GM23338 (cell line): ENCODE results near the gene UBE2G2. TPM values are rescaled to one million over a fixed set of nuclear protein-coding genes. Genes with fewer than 3 reads are reported as not detected.

Experiments used
- ATAC-seq: fragments of 200-7000 bp; cut with Tn5 transposase; 3 replicates; pipeline ENCODE4 v1.9.1; 2020
- DNase-seq: peaks from one replicate; pipeline ENCODE4 v3.0.0-alpha.2; 2015; ENCODE audit warnings: low spot score
- H2AFZ ChIP-seq: fragments of 200-600 bp; sonication (generic); 2 replicates; pipeline ENCODE4 v1.8.0; 2016; ENCODE audit warnings: antibody characterized with exemption, mild to moderate bottlenecking, moderate library complexity
- H3F3A ChIP-seq: fragments of 200-600 bp; sonication (generic); replicated peaks from 2 replicates; pipeline ENCODE4 v1.8.0; 2017; ENCODE audit warnings: antibody characterized with exemption, mixed run types, low read depth
- H3K27ac ChIP-seq: fragments of 200-600 bp; sonication (generic); 2 replicates; pipeline ENCODE4 v1.6.1; 2016; ENCODE audit warnings: low read depth
- H3K27me3 ChIP-seq: fragments of 200-600 bp; sonication (generic); 2 replicates; pipeline ENCODE4 v1.8.0; 2016; ENCODE audit warnings: mild to moderate bottlenecking, mixed run types, moderate library complexity; ENCODE audit not compliant: insufficient read depth
- H3K36me3 ChIP-seq: fragments of 200-600 bp; sonication (generic); 2 replicates; pipeline ENCODE4 v1.8.0; 2016; ENCODE audit warnings: mild to moderate bottlenecking; ENCODE audit not compliant: insufficient read depth
- H3K4me1 ChIP-seq: fragments of 200-600 bp; sonication (generic); 2 replicates; pipeline ENCODE4 v1.8.0; 2016; ENCODE audit warnings: mild to moderate bottlenecking, moderate library complexity; ENCODE audit not compliant: insufficient read depth
- H3K4me2 ChIP-seq: fragments of 200-600 bp; sonication (generic); 2 replicates; pipeline ENCODE4 v1.7.1; 2017; ENCODE audit warnings: mixed run types
- H3K4me3 ChIP-seq: fragments of 200-600 bp; sonication (generic); 2 replicates; pipeline ENCODE4 v1.6.1; 2016; ENCODE audit warnings: mixed run types
- H3K79me2 ChIP-seq: fragments of 200-600 bp; sonication (generic); replicated peaks from 2 replicates; pipeline ENCODE4 v1.8.0; 2017; ENCODE audit warnings: mild to moderate bottlenecking; ENCODE audit not compliant: insufficient read depth
- H3K9me2 ChIP-seq: fragments of 200-600 bp; sonication (generic); 2 replicates; pipeline ENCODE4 v1.8.0; 2017; ENCODE audit not compliant: insufficient read depth
- H4K20me1 ChIP-seq: fragments of 200-600 bp; sonication (generic); replicated peaks from 2 replicates; pipeline ENCODE4 v1.8.0; 2017; ENCODE audit warnings: mild to moderate bottlenecking; ENCODE audit not compliant: insufficient read depth
- H3K27ac Mint-ChIP-seq: 2 replicates; pipeline ENCODE4 v1.8.0; 2020; ENCODE audit warnings: inconsistent platforms, mild to moderate bottlenecking, moderate library complexity, mixed read lengths
- H3K27me3 Mint-ChIP-seq: 3 replicates; pipeline ENCODE4 v1.8.0; 2022; ENCODE audit warnings: low read depth, mild to moderate bottlenecking, moderate library complexity, mixed read lengths, inconsistent platforms; ENCODE audit not compliant: insufficient read depth, poor library complexity
- H3K36me3 Mint-ChIP-seq: 3 replicates; pipeline ENCODE4 v1.8.0; 2021; ENCODE audit warnings: low read depth, mild to moderate bottlenecking, inconsistent platforms, moderate library complexity, mixed read lengths
- H3K4me1 Mint-ChIP-seq: 3 replicates; pipeline ENCODE4 v1.8.0; 2020; ENCODE audit warnings: mild to moderate bottlenecking, inconsistent platforms, mixed read lengths
- H3K4me3 Mint-ChIP-seq: 3 replicates; pipeline ENCODE4 v1.8.0; 2021; ENCODE audit warnings: moderate library complexity, mild to moderate bottlenecking, inconsistent platforms, mixed read lengths
- H3K9me3 Mint-ChIP-seq: 3 replicates; pipeline ENCODE4 v1.8.0; 2020; ENCODE audit warnings: moderate library complexity, mild to moderate bottlenecking, inconsistent platforms, mixed read lengths
- CREB1 ChIP-seq: fragments of 250-450 bp; sonication (Bioruptor Pico); IDR thresholded peaks from 2 replicates; pipeline ENCODE4 v1.5.0; 2020; ENCODE audit warnings: low read depth, mild to moderate bottlenecking, moderate library complexity
- EZH2 ChIP-seq: fragments of 200-600 bp; sonication (generic); IDR thresholded peaks from one replicate; pipeline ENCODE4 v1.8.0; 2017; ENCODE audit warnings: antibody characterized with exemption, mild to moderate bottlenecking, low read depth; ENCODE audit not compliant: unreplicated experiment
- EZH2phosphoT487 ChIP-seq: fragments of 200-600 bp; sonication (generic); IDR thresholded peaks from one replicate; pipeline ENCODE4 v1.8.1; 2018; ENCODE audit warnings: antibody characterized with exemption; ENCODE audit not compliant: unreplicated experiment
- JUNB ChIP-seq: IDR thresholded peaks from one replicate; pipeline ENCODE4 v1.6.1; 2016; ENCODE audit warnings: antibody characterized with exemption; ENCODE audit not compliant: unreplicated experiment
- NANOG ChIP-seq: IDR thresholded peaks from 2 replicates; pipeline ENCODE4 v1.6.1; 2016; ENCODE audit warnings: antibody characterized with exemption, borderline replicate concordance
- POLR2AphosphoS5 ChIP-seq: IDR thresholded peaks from 2 replicates; pipeline ENCODE4 v1.6.1; 2016; ENCODE audit warnings: antibody characterized with exemption, low read depth
- STAT1 ChIP-seq: IDR thresholded peaks from one replicate; pipeline ENCODE4 v1.6.1; 2016; ENCODE audit warnings: antibody characterized with exemption; ENCODE audit not compliant: unreplicated experiment
- ZNF114 ChIP-seq: fragments of 250-450 bp; sonication (Bioruptor Pico); IDR thresholded peaks from 2 replicates; pipeline ENCODE4 v1.5.0; 2020; ENCODE audit warnings: mild to moderate bottlenecking, moderate library complexity
- ZNF331 ChIP-seq: fragments of 250-450 bp; sonication (Bioruptor Pico); IDR thresholded peaks from 2 replicates; pipeline ENCODE4 v1.5.0; 2020; ENCODE audit warnings: low read depth, mild to moderate bottlenecking, moderate library complexity
- polyA plus RNA-seq: library from polyadenylated mRNA; unstranded; fragments of >200 nt; fragmentation: Nextera tagmentation; extraction: Ambion mirVana; gene quantifications from 2 replicates; pipeline ENCODE4 v1.2.1, GENCODE V29; 2016
- total RNA-seq: library from RNA; depleted of rRNA; stranded (reverse); fragments of >200 nt; shearing (Covaris generic); gene quantifications from 2 replicates; pipeline ENCODE4 v1.2.3, GENCODE V29; 2014
- TF ChIP-seq, protein P1 (sequence below): fragments of 250-450 bp; sonication (Bioruptor Pico); IDR thresholded peaks from 2 replicates; pipeline ENCODE4 v1.5.0; 2020; ENCODE audit warnings: mild to moderate bottlenecking, moderate library complexity
- TF ChIP-seq, protein P2 (sequence below): IDR thresholded peaks from 2 replicates; pipeline ENCODE4 v1.6.1; 2016; ENCODE audit warnings: antibody characterized with exemption
- TF ChIP-seq, protein P3 (sequence below), 2 experiments: fragments of 200-600 bp in 1 of 2; sonication (generic) in 1 of 2; conservative IDR thresholded peaks; 2 replicates each; pipeline versions ENCODE4 v1.5.1 to v1.6.1; 2016 to 2017; ENCODE audit warnings: antibody characterized with exemption in 2 of 2, low read depth in 2 of 2, mild to moderate bottlenecking in 2 of 2, moderate library complexity in 1 of 2
- TF ChIP-seq, protein P4 (sequence below): IDR thresholded peaks from one replicate; pipeline ENCODE4 v1.6.1; 2018; ENCODE audit warnings: antibody characterized with exemption; ENCODE audit not compliant: unreplicated experiment

Gene UBE2G2
- total and polyA plus RNA-seq, 2 experiments from 2014 or later = 66.4 to 100 TPM

DNA sequence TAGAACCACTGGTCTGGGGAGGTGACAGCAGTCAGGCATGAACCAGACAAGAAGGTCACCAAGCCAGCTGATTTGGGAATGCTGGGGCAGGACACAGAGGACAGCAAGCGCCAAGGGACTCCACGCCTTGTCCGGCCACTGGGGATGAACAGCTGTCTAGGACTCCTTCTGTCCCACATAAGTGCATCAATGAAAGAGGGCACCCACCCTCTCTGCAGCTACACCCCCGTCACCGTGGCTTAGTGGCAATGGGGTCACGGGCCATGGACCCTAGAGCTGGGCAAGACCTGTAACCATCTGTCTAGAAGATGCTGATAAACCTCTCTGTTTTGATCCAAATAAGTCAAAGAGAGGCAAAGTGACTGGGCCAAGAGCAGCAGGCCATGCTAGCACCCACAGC lies 16.8 kb downstream of the UBE2G2 start:
- Mint-ChIP-seq H3K36me3 (peaks cover 42% of the 10 kb centered on the region), H3K4me3 (no peak overlapping the region), H3K9me3 (no peaks in the 10 kb centered on the region), H3K27me3 (peaks cover 2% of the 10 kb centered on the region), H3K27ac (no peak overlapping the region), H3K4me1 (no peaks in the 10 kb centered on the region)
- Histone ChIP-seq H3K9me2 (no peaks in the 10 kb centered on the region), H4K20me1 (peaks cover 29% of the 10 kb centered on the region), H3K79me2 (peaks cover 99% of the 10 kb centered on the region), H3K27me3 (no peaks in the 10 kb centered on the region), H3K4me2 (no peak overlapping the region), H3K27ac (no peak overlapping the region), H3K4me3 (no peak overlapping the region), H3K4me1 (no peaks in the 10 kb centered on the region), H3F3A (no peaks in the 10 kb centered on the region), H3K36me3 (peaks cover 5% of the 10 kb centered on the region), H2AFZ (no peak overlapping the region)
- TF ChIP-seq ZNF331 (CRISPR knock-in tag) (no peak), POLR2AphosphoS5 (no peak), ZNF114 (CRISPR knock-in tag) (no peak), STAT1 (no peak), EZH2phosphoT487 (no peak), EZH2 (no peak), JUNB (no peak), NANOG (no peak), CREB1 (CRISPR knock-in tag) (no peak)
- TF ChIP-seq, protein P1, sequence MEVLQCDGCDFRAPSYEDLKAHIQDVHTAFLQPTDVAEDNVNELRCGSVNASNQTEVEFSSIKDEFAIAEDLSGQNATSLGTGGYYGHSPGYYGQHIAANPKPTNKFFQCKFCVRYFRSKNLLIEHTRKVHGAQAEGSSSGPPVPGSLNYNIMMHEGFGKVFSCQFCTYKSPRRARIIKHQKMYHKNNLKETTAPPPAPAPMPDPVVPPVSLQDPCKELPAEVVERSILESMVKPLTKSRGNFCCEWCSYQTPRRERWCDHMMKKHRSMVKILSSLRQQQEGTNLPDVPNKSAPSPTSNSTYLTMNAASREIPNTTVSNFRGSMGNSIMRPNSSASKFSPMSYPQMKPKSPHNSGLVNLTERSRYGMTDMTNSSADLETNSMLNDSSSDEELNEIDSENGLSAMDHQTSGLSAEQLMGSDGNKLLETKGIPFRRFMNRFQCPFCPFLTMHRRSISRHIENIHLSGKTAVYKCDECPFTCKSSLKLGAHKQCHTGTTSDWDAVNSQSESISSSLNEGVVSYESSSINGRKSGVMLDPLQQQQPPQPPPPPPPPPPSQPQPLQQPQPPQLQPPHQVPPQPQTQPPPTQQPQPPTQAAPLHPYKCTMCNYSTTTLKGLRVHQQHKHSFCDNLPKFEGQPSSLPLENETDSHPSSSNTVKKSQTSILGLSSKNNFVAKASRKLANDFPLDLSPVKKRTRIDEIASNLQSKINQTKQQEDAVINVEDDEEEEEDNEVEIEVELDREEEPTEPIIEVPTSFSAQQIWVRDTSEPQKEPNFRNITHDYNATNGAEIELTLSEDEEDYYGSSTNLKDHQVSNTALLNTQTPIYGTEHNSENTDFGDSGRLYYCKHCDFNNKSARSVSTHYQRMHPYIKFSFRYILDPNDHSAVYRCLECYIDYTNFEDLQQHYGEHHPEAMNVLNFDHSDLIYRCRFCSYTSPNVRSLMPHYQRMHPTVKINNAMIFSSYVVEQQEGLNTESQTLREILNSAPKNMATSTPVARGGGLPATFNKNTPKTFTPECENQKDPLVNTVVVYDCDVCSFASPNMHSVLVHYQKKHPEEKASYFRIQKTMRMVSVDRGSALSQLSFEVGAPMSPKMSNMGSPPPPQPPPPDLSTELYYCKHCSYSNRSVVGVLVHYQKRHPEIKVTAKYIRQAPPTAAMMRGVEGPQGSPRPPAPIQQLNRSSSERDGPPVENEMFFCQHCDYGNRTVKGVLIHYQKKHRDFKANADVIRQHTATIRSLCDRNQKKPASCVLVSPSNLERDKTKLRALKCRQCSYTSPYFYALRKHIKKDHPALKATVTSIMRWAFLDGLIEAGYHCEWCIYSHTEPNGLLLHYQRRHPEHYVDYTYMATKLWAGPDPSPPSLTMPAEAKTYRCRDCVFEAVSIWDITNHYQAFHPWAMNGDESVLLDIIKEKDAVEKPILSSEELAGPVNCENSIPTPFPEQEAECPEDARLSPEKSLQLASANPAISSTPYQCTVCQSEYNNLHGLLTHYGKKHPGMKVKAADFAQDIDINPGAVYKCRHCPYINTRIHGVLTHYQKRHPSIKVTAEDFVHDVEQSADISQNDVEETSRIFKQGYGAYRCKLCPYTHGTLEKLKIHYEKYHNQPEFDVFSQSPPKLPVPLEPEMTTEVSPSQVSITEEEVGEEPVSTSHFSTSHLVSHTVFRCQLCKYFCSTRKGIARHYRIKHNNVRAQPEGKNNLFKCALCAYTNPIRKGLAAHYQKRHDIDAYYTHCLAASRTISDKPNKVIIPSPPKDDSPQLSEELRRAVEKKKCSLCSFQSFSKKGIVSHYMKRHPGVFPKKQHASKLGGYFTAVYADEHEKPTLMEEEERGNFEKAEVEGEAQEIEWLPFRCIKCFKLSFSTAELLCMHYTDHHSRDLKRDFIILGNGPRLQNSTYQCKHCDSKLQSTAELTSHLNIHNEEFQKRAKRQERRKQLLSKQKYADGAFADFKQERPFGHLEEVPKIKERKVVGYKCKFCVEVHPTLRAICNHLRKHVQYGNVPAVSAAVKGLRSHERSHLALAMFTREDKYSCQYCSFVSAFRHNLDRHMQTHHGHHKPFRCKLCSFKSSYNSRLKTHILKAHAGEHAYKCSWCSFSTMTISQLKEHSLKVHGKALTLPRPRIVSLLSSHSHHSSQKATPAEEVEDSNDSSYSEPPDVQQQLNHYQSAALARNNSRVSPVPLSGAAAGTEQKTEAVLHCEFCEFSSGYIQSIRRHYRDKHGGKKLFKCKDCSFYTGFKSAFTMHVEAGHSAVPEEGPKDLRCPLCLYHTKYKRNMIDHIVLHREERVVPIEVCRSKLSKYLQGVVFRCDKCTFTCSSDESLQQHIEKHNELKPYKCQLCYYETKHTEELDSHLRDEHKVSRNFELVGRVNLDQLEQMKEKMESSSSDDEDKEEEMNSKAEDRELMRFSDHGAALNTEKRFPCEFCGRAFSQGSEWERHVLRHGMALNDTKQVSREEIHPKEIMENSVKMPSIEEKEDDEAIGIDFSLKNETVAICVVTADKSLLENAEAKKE (CRISPR knock-in tag) = no peak
- TF ChIP-seq, protein P2, sequence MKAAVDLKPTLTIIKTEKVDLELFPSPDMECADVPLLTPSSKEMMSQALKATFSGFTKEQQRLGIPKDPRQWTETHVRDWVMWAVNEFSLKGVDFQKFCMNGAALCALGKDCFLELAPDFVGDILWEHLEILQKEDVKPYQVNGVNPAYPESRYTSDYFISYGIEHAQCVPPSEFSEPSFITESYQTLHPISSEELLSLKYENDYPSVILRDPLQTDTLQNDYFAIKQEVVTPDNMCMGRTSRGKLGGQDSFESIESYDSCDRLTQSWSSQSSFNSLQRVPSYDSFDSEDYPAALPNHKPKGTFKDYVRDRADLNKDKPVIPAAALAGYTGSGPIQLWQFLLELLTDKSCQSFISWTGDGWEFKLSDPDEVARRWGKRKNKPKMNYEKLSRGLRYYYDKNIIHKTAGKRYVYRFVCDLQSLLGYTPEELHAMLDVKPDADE = no peak
- TF ChIP-seq, protein P3, sequence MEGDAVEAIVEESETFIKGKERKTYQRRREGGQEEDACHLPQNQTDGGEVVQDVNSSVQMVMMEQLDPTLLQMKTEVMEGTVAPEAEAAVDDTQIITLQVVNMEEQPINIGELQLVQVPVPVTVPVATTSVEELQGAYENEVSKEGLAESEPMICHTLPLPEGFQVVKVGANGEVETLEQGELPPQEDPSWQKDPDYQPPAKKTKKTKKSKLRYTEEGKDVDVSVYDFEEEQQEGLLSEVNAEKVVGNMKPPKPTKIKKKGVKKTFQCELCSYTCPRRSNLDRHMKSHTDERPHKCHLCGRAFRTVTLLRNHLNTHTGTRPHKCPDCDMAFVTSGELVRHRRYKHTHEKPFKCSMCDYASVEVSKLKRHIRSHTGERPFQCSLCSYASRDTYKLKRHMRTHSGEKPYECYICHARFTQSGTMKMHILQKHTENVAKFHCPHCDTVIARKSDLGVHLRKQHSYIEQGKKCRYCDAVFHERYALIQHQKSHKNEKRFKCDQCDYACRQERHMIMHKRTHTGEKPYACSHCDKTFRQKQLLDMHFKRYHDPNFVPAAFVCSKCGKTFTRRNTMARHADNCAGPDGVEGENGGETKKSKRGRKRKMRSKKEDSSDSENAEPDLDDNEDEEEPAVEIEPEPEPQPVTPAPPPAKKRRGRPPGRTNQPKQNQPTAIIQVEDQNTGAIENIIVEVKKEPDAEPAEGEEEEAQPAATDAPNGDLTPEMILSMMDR (conservative IDR thresholded peaks at IDR 0.05; ENCODE audit: low read depth in 2 of 2) = no peak
- TF ChIP-seq, protein P4, sequence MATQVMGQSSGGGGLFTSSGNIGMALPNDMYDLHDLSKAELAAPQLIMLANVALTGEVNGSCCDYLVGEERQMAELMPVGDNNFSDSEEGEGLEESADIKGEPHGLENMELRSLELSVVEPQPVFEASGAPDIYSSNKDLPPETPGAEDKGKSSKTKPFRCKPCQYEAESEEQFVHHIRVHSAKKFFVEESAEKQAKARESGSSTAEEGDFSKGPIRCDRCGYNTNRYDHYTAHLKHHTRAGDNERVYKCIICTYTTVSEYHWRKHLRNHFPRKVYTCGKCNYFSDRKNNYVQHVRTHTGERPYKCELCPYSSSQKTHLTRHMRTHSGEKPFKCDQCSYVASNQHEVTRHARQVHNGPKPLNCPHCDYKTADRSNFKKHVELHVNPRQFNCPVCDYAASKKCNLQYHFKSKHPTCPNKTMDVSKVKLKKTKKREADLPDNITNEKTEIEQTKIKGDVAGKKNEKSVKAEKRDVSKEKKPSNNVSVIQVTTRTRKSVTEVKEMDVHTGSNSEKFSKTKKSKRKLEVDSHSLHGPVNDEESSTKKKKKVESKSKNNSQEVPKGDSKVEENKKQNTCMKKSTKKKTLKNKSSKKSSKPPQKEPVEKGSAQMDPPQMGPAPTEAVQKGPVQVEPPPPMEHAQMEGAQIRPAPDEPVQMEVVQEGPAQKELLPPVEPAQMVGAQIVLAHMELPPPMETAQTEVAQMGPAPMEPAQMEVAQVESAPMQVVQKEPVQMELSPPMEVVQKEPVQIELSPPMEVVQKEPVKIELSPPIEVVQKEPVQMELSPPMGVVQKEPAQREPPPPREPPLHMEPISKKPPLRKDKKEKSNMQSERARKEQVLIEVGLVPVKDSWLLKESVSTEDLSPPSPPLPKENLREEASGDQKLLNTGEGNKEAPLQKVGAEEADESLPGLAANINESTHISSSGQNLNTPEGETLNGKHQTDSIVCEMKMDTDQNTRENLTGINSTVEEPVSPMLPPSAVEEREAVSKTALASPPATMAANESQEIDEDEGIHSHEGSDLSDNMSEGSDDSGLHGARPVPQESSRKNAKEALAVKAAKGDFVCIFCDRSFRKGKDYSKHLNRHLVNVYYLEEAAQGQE = no peak
- ATAC-seq = no peak
- DNase-seq = no peak
